GM19351 (cell line): ENCODE data around the gene PTPN1.
"Not testable (repeated sequence)": the region's sequence is repeated elsewhere in the genome, so short reads cannot be mapped to it uniquely, and the experiment has no call there.

ENCODE experiments used
- ATAC-seq: cut with Tn5 transposase; IDR thresholded peaks from one replicate; pipeline ENCODE4 v1.9.1; 2021; ENCODE audit warnings: mild to moderate bottlenecking, moderate library complexity; ENCODE audit not compliant: unreplicated experiment

PTPN1 gene

GRCh38 chr20:50552979-50553378 lies 42.8 kb downstream of the PTPN1 start:
- ATAC-seq: no peak

- ATAC-seq: no peak
Measured at GRCh38 chr20:50554694-50555579, 44.8 kb downstream of the PTPN1 start.

GRCh38 chr20:50555662-50556061 lies 45.5 kb downstream of the PTPN1 start:
- ATAC-seq: no peak

- ATAC-seq: no peak
Measured at GRCh38 chr20:50557549-50558134, 47.5 kb downstream of the PTPN1 start.

- no peak for ATAC-seq
Measured at GRCh38 chr20:50558483-50558925, 48.3 kb downstream of the PTPN1 start.

GRCh38 chr20:50559149-50559548 lies 49.0 kb downstream of the PTPN1 start:
- ATAC-seq: no peak

GRCh38 chr20:50559856-50560638 lies 49.9 kb downstream of the PTPN1 start:
- ATAC-seq: no peak

GRCh38 chr20:50560867-50561266 lies 50.7 kb downstream of the PTPN1 start:
- ATAC-seq: no peak

- peak; percentile 60 for ATAC-seq
Measured at GRCh38 chr20:50561379-50562078, 51.3 kb downstream of the PTPN1 start.

GRCh38 chr20:50562262-50562701 lies 52.1 kb downstream of the PTPN1 start:
- ATAC-seq: no peak

GRCh38 chr20:50563133-50563944 lies 53.2 kb downstream of the PTPN1 start:
- ATAC-seq: no peak

GRCh38 chr20:50565383-50565782 lies 55.2 kb downstream of the PTPN1 start:
- ATAC-seq: no peak

- ATAC-seq: no peak
Measured at GRCh38 chr20:50565871-50566270, 55.7 kb downstream of the PTPN1 start.

- no peak for ATAC-seq
Measured at GRCh38 chr20:50567860-50568548, 57.8 kb downstream of the PTPN1 start.

- no peak for ATAC-seq
Measured at GRCh38 chr20:50568549-50568942, 58.4 kb downstream of the PTPN1 start.

GRCh38 chr20:50569487-50569863 lies 59.3 kb downstream of the PTPN1 start:
- ATAC-seq: not testable (repeated sequence)

GRCh38 chr20:50569864-50570836 lies 60.0 kb downstream of the PTPN1 start:
- peak; percentile 81 for ATAC-seq

GRCh38 chr20:50571466-50571865 lies 61.3 kb downstream of the PTPN1 start:
- no peak for ATAC-seq
